SHP77 treated with DMSO at 0.1 percent for 48 hours (cell line): Measurements from ENCODE around the gene TMPRSS2.

Source experiments
- DNase-seq: peaks from one replicate; lab custom pipeline; 2025; lab: John Stamatoyannopoulos, UW

The TMPRSS2 gene

DNA sequence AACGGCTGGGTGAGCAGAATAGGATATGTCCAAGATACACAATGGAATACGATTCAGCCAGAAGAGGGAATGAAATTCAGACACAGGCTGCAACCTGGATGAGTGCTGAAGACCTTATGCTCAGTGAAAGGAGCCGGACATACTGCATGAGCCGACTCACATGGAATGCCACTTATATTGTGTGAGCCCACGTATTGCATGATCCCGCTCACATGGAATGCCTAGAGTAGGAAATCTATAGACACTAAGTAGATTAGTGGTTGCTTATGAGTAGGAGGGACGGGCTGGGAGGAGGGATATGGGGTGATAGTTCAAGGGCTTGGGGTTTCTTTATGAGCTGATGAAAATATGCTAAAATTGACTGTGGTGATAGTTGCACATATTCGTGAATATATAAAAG lies 26.8 kb downstream of the TMPRSS2 start:
- no peak for DNase-seq

DNA sequence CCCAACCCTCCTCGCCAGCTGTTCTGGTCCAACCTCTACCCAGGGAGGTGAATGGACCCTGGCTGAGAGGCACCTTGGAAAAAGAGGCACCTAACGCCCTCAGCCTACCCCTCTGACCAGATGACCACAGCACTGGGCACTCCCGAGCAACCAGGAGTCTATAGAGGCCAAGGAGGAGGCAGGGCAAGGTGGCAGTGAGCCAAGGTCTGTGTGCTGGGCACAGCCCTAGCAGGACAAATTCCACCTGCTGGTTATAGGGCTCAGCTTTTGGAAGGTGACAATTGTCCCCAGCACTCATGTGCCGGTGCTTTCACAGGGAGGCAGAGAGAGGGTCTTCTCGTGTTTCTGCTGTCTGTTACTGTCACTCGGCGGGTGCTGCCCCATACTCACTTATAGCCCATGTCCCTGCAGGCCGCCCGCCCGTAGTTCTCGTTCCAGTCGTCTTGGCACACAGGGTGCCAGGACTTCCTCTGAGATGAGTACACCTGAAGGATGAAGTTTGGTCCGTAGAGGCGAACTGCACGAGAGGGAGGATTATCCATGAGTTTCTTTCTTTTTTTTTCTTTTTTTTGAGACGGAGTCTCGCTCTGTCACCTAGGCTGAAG lies 27.8 kb downstream of the TMPRSS2 start:
- no peak for DNase-seq

DNA sequence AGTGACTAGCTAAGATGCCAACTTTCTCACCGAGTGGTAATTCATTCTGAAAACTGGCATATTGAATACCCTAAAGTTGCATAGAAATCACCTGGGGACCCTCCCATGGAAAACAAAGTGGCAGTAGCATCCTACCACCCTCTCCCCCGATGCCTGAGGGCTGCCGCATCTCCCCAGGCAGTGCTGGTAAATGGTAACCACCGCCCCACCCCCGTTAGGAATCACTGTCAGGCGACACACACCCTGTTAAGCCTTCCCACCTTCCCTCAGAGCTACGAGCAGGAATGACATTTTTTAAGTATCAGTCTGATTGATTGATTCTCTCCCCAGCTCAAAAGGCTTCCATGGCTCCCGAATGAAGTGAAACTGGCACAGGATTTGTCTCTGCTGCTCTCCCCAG lies 28.3 kb downstream of the TMPRSS2 start:
- no peak for DNase-seq

DNA sequence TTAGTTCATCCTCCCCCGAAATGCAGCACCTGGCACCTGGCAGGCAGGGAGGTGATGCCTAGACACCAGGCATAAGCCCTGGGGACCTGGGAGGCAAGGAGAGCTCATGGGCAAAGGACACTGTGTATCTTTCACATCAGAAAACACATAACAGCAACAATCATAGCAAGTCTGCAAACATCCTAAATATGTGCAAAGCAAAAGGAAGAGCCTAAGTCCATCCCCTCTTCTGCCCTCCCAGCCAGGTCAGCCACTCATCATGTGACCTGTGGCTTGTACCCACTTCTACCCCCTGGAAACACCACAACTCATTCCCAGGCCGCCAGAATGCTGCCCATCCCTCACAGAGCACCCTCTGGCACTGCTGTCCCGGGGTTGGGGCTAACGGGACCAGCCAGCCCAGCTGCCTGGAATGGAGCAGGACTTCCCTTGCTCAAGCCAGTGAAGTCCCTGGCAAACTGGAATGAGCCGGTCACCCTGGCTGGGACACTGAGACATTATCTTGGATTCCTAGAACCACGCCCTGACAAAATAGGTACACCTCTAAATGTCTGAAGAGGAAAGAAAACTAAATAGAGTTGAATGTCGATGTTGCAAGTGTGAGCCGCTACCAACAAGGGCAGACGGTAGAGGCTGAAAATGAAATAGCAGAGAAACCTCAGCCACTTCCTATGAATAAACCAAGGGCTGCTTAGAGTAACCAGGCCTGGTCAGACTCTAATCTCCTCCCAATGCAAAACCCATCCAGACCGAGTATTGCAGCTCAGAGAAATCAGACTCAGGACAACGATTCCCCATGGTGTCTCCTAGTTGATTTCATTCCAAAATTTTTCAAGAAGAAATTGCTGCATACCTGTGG lies 29.4 kb downstream of the TMPRSS2 start:
- no peak for DNase-seq

DNA sequence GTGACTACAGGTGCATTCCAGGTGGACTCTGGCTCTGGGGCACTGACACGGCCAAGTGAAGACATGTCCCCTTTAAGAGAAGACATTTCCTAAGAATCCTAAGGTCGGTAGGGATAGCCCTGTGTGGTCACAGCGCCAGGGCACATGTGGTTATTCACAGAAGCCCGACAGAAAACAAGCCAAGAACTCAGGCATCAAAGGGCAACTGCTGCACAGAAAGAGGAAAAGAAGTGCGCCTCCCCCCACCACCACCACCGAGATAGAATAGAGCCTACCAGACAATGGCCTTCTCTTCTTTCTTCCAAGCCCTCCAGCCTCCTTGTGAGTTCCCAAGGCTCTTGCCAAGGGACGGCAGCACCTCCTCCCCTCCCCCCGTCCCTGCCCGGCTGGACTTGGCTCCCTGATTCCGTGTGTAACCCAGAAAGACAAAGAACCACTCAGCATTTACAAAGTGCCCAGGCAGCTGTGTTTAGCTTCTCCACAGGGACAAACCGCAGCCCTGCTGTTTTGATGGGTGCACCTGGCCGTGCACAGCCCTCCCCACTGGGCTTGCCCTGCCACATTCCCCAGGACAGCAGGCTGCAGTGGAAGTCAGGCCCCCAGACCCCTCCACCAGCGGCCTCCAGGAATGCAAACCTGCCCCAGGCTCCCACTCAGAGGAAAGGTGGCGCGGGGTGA lies 30.2 kb downstream of the TMPRSS2 start:
- DNase-seq = no peak

- no peak for DNase-seq
Observed at GRCh38 chr21:41475714-41476420, 32.1 kb downstream of the TMPRSS2 start.

- no peak for DNase-seq
Observed at GRCh38 chr21:41472753-41473548, 35.0 kb downstream of the TMPRSS2 start.

GRCh38 chr21:41470054-41470453 lies 37.9 kb downstream of the TMPRSS2 start:
- no peak for DNase-seq

- DNase-seq = no peak
Observed at GRCh38 chr21:41466024-41466820, 41.7 kb downstream of the TMPRSS2 start.

- DNase-seq = no peak
Observed at GRCh38 chr21:41465176-41465781, 42.7 kb downstream of the TMPRSS2 start.

DNA sequence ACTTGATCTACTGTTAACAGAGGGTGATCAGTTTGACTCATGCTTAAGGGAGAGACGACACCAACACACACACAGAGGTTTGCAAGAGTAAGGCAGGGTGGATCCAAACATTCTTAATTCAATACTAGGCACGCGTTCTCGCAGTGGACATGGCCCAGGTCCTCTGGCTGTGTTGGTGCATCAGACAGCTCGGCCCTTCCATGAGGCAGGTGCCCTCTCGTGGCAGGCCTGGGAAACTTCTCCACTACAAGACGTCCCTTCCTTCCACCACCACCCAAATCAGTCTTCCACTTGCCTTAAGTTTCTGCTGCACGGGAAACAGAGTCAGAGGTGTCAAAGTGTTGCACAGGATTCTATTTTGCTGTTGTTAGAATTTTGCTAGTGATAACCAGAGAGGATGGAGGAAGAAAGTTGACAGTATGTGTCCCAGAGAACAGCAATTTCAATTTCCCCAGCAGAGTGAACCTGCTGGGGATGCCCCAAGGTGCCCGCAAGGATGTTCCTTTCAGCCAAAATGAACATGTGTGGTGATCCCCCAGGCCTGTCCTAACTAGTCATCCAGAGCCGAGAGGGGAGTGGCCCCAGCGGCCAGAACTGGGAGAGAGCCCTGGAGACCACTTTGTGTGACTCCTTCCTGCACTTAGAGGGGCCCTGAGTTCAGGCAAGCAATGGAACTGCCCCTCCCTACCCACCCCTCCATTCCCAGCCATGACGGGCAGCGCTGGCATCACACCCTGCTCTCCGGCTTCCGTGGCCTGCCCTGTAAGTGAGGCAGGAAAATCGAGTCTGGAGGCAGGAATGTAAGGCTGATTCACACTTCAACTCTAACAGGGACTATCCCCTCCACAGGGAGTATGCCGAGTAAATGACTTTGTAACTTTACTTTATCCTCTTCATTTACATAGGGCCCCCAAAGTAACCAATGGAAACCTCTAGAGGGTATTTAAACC lies 47.1 kb downstream of the TMPRSS2 start:
- DNase-seq = no peak

DNA sequence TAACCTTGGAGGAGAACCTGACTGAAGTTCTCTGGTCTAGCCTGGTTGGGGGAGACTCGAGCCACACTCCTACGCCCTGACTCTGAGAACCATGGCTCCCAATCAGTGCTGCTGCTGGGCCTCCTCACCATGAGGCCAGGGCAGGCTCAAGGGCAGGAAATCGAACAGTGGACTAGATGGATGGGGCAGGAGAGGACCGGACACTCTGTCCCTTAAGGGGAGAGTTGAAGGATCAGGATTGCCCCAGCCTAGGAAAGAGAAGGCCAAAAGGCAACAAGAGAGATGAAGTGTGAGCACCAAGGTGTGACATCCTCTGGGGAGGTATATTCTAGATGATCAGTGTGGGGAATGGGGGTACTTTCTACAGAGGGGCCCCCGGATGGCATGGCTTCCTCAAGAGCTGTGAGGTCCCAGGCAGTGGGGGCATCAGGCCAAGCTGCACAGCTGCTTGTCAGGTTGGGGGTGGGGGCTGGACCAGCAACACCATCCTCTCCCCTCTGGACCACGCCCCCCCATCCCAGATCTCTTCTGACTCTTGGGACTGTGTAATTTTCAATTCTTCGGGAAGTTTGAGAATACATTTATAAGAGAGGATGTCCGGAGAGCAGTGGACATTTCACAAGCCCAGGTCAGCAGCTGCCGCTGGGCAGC lies 47.9 kb downstream of the TMPRSS2 start:
- DNase-seq = no peak

DNA sequence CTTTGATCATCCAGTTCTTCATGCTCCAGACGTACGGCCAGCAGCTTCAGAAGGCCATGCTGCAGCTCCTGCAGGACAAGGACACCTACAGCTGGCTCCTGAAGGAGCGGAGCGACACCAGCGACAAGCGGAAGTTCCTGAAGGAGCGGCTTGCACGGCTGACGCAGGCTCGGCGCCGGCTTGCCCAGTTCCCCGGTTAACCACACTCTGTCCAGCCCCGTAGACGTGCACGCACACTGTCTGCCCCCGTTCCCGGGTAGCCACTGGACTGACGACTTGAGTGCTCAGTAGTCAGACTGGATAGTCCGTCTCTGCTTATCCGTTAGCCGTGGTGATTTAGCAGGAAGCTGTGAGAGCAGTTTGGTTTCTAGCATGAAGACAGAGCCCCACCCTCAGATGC lies 49.4 kb downstream of the TMPRSS2 start:
- DNase-seq = no peak

DNA sequence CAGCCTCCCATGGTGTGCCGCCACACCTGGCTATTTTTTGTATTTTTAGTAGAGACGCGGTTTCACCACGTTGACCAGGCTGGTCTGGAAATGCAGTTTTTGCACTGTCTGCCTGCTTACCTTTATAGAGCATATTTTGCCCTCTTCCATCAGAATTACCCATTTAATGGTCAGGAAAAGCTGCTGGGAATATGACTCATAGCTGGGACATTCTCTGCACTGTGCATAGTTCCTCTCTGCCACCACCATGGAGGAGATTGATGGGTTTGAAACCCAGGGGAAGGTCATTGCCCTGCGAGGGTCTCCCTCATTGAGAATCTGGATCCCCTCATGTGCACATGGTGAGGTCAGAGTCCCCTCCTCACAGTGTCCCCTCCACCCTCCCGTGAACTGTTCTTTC lies 49.8 kb downstream of the TMPRSS2 start:
- DNase-seq = no peak

DNA sequence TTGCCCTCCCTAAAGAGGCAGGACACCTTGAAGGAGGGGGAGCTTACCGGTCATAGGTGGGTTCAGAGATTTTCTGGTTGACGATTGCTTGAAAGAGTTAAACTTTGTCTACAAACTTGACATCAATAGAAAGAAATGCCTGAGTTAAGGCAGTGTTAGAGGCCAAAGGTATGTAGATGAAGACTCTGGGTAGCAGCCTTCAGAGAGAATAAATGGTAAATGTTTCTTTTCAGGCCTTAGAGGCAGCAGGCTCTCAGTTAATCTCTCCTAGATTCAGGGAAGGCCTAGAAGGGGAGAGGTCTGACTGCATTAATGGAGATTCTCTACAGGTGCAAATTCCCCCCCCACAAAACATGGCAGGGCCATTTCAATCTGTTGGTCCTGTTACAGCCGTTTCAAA lies 54.2 kb downstream of the TMPRSS2 start:
- no peak for DNase-seq

DNA sequence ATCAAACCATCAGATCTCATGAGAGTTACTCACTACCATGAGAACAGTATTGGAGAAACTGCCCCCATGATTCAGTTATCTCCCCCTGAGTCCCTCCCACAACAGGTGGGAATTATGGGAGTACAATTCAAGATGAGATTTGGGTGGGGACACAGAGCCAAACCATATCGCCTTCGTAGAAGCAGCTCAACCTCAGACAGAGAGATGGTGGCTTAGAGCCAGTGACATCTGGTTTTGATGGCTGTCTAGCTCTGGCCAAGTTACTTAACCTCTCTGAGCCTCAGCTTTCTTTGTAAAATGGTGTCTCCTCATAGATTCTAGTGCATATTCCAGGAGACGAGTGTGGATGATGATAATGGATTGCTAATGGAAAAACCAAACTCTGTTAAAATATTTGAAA lies 54.8 kb downstream of the TMPRSS2 start:
- no peak for DNase-seq

DNA sequence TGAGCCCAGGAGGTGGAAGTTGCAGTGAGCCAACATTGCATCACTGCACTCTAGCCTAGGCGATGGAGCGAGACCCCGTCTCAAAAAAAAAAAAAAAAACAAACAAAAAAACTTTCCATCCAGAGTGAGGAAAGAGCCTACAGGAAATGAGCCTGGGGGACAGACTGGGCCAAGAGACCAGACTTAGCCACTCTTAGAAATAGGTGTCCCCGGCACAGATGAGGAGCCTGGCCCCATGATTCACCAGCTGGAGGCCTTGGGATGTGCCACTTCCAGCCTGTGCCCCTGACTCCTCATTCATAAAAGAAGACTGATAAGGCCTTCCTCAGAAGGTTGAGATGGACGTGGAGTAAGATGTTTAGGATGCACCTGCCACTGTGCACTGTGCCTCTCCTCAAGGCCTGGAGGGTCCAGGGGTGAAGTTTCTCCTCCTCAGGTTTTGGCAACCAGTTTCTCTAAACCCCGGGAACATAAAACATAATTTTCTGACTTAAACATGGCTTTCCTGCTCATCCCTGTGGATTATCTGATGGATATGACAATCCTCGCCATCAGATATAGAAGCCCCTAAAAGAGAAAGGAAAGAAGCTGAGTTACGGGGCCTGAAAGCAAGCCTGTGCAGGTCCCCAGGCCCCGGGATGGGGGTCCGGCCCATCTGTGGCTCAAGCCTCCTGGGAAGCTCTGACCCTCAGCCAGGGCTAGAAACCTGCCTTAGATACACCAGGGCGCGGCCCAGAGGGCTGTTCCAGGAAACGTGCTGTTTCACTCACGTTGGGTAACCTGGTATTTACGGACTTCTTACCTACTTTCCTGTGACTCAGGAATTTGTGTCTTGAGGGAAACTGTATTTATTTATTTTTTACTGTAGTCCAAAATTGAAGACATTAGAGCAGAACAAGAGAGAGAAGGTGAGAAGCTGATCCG lies 55.9 kb downstream of the TMPRSS2 start:
- DNase-seq = no peak

- no peak for DNase-seq
Observed at GRCh38 chr21:41449613-41450012, 58.3 kb downstream of the TMPRSS2 start.
